Loucy (cell line): ENCODE measurements around the gene C2.

Experiments used
- CTCF ChIP-seq: fragments of 200-600 bp; sonication (generic); conservative IDR thresholded peaks from 2 replicates; pipeline ENCODE4 v1.5.1; 2014; ENCODE audit warnings: mild to moderate bottlenecking, antibody characterized with exemption, low read length
- EZH2phosphoT487 ChIP-seq: fragments of 200-600 bp; IDR thresholded peaks from 2 replicates; pipeline ENCODE4 v1.6.1; 2018; ENCODE audit warnings: antibody characterized with exemption, mild to moderate bottlenecking, moderate library complexity, borderline replicate concordance

DNA sequence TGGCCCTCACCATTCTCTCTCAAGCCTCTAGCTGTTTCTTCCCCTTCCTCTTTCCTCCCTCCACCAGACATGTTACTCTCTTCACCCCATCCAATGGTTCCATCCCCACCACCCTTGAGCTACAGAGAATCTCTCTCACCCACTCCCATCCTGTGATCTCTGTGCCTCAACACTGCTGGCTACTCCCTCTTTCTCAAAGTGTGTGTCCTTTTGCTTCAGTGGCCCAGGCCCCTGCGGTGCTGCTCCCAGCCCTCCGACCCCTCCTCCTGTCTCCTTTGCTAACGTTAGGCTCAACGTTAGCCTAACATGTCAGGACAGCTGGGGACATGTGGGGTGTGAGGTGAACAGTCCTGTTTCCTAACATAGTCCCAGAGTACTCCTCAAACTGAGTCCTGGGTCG is 25.4 kb downstream of the C2 start:
- TF ChIP-seq CTCF = no peak
- TF ChIP-seq EZH2phosphoT487 = no peak
